ENCODE measurements around the gene SMCO1.

GRCh38 chr3:196533260-196533681 lies 18.1 kb upstream of the SMCO1 start:
- TF ChIP-seq POLR2AphosphoS5 (IDR thresholded peaks at IDR 0.05; ENCODE audit: borderline replicate concordance, low read depth, low read length) (no peak), EZH2 (IDR thresholded peaks at IDR 0.05) (no peak)
